Chondrocyte (in vitro differentiated cells): ENCODE results near the gene DHRS11. TPM values are rescaled to one million over a fixed set of nuclear protein-coding genes. Genes with fewer than 3 reads are reported as not detected.

Experiments
- DNase-seq: peaks from one replicate; pipeline ENCODE4 v3.0.0; 2021; ENCODE audit warnings: mixed read lengths, low spot score
- H3K27ac Mint-ChIP-seq: one replicate; pipeline ENCODE4 v1.8.0; 2021; ENCODE audit warnings: mild to moderate bottlenecking, moderate library complexity, mixed read lengths; ENCODE audit not compliant: unreplicated experiment
- H3K27me3 Mint-ChIP-seq: 2 replicates; pipeline ENCODE4 v1.8.0; 2021; ENCODE audit warnings: low read depth, mixed read lengths
- H3K36me3 Mint-ChIP-seq: 2 replicates; pipeline ENCODE4 v1.8.0; 2021; ENCODE audit warnings: low read depth, mixed read lengths
- H3K4me1 Mint-ChIP-seq: 2 replicates; pipeline ENCODE4 v1.8.0; 2021; ENCODE audit warnings: low read depth, mild to moderate bottlenecking, mixed read lengths
- H3K4me3 Mint-ChIP-seq: one replicate; pipeline ENCODE4 v1.8.0; 2021; ENCODE audit warnings: mild to moderate bottlenecking, moderate library complexity, mixed read lengths; ENCODE audit not compliant: unreplicated experiment
- H3K9me3 Mint-ChIP-seq: 2 replicates; pipeline ENCODE4 v1.8.0; 2021; ENCODE audit warnings: low read depth, mixed read lengths
- total RNA-seq: library from RNA; stranded (reverse); gene quantifications from 3 replicates; pipeline ENCODE4 v1.2.1, GENCODE V29; 2021
- TF ChIP-seq, protein P1 (sequence below): fragments of 200-600 bp; sonication (generic); IDR thresholded peaks from 2 replicates; pipeline ENCODE4 v1.5.0; 2021; ENCODE audit warnings: antibody characterized with exemption, mild to moderate bottlenecking, moderate library complexity

The DHRS11 gene
- total RNA-seq, 1 donor from 2014 or later = 4.2 TPM

DNA sequence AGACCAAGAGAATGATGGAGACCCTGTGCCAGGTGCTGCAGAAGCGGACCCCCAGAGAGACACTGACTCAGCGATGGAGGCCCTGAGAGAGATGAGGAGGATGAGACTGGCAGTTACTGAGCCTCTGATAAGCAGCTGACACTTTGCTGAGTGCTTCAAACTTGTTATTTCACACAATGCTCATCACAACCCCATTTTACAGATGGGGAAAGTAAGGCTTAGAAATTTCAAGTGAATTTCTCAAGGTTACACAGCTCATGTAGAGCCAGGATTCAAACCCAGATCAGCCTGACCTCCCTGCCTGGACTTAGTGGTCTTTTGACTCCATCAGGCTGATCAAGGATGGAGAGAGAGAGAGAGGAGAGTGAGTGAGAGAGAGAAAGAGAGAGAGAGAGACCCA is 36.9 kb downstream of the DHRS11 start:
- TF ChIP-seq, protein P1, sequence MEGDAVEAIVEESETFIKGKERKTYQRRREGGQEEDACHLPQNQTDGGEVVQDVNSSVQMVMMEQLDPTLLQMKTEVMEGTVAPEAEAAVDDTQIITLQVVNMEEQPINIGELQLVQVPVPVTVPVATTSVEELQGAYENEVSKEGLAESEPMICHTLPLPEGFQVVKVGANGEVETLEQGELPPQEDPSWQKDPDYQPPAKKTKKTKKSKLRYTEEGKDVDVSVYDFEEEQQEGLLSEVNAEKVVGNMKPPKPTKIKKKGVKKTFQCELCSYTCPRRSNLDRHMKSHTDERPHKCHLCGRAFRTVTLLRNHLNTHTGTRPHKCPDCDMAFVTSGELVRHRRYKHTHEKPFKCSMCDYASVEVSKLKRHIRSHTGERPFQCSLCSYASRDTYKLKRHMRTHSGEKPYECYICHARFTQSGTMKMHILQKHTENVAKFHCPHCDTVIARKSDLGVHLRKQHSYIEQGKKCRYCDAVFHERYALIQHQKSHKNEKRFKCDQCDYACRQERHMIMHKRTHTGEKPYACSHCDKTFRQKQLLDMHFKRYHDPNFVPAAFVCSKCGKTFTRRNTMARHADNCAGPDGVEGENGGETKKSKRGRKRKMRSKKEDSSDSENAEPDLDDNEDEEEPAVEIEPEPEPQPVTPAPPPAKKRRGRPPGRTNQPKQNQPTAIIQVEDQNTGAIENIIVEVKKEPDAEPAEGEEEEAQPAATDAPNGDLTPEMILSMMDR = no peak
- Mint-ChIP-seq H3K4me3 (no peak overlapping the region), H3K36me3 (no peaks in the 10 kb centered on the region), H3K4me1 (peaks cover 15% of the 10 kb centered on the region), H3K27ac (no peak overlapping the region), H3K9me3 (no peaks in the 10 kb centered on the region), H3K27me3 (peaks cover 20% of the 10 kb centered on the region)
- no peak for DNase-seq

DNA sequence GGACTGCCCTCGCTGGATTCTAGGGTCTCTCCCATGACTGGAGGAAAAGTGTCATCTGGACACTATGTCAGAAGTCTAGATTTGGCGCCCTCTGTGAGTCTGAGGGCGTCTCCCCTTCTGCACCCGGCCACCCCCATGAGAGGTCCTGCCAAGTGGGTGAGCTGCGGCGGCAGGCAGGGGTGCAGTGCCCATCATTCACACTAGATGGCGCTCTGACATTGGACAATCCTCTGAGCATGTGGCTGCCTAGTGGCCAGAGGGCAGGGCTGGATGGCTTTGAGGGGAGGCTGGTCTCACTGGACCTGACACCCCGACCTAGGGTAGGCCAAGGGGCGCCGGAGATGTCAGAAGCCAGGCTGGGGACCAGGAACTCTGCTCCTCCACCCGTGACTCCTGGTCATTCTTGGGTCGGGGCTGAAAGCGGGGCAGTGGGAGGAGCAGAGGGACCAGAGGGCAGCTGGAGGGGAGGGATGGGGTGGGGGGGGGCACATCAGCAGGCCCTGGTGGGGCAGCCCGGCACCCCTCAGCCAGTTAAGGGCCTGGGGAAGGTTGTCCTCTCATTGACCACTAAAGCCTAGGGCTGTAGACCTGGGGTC is 37.7 kb downstream of the DHRS11 start:
- no peak overlapping the region for H3K27ac Mint-ChIP-seq
- DNase-seq = no peak
- peaks cover 20% of the 10 kb centered on the region for H3K27me3 Mint-ChIP-seq
- TF ChIP-seq, protein P1 = peak; percentile 98
- no peaks in the 10 kb centered on the region for H3K9me3 Mint-ChIP-seq
- peaks cover 18% of the 10 kb centered on the region for H3K4me1 Mint-ChIP-seq
- H3K36me3 Mint-ChIP-seq = no peaks in the 10 kb centered on the region
- no peak overlapping the region for H3K4me3 Mint-ChIP-seq

DNA sequence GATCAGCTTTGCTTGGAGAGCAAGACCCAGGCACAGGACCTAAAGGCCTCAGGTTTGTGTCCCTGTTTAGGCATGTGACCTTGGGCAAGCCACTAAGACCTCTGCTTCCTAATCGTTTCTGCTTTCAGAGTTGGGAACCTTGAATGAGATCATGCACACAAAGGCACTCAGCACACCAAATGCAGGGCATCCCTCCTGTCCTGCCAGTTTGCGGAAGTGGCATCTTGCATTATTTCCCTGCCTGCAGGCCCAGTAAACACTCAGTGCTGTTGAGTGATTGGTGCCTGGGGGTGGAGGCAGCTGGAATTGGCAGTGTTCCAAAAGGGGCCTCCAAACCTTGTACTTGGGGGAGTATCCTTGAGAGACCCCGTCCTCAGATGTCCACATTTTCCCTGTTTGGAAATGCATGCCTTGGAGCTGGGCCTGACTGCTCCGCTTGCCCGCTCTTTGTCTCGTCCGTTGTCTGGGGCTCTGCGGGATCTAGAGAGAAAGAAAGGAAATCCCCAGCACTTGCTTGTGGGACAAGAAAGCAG is 38.4 kb downstream of the DHRS11 start:
- DNase-seq = no peak
- no peak overlapping the region for H3K27ac Mint-ChIP-seq
- peaks cover 22% of the 10 kb centered on the region for H3K27me3 Mint-ChIP-seq
- TF ChIP-seq, protein P1 = no peak
- H3K9me3 Mint-ChIP-seq = no peaks in the 10 kb centered on the region
- H3K4me1 Mint-ChIP-seq = peaks cover 18% of the 10 kb centered on the region
- H3K4me3 Mint-ChIP-seq = no peak overlapping the region
- no peaks in the 10 kb centered on the region for H3K36me3 Mint-ChIP-seq

DNA sequence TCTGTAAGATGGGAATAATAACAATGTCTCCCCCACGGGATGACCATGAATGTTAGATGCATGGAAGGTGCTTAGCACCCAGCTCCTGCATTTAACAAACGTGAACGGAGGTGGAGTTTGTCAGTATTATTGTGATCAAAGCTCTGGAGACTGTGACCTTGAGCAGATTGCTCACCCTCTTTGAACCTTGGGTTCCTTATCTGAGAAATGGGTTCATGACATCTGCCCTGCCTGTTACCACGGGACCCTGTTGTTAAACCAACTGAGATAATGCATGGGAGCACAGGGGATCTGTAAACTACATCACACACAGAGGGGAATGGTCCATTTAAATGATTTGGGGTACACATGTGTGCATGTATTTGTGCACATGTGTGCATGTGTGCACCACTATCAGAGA is 39.3 kb downstream of the DHRS11 start:
- no peak for DNase-seq
- Mint-ChIP-seq H3K4me3 (no peak overlapping the region), H3K27ac (no peak overlapping the region), H3K27me3 (peaks cover 27% of the 10 kb centered on the region), H3K36me3 (no peaks in the 10 kb centered on the region), H3K9me3 (no peaks in the 10 kb centered on the region), H3K4me1 (peaks cover 18% of the 10 kb centered on the region)
- TF ChIP-seq, protein P1 = no peak

GRCh38 chr17:36632916-36633771 is 41.5 kb downstream of the DHRS11 start:
- peaks cover 18% of the 10 kb centered on the region for H3K4me1 Mint-ChIP-seq
- no peaks in the 10 kb centered on the region for H3K9me3 Mint-ChIP-seq
- H3K4me3 Mint-ChIP-seq = peak overlapping the region; percentile 31
- peaks cover 46% of the 10 kb centered on the region for H3K27me3 Mint-ChIP-seq
- no peak overlapping the region for H3K27ac Mint-ChIP-seq
- DNase-seq = no peak
- TF ChIP-seq, protein P1 = no peak
- no peaks in the 10 kb centered on the region for H3K36me3 Mint-ChIP-seq
